ENCODE measurements around the gene LASP1.

DNA sequence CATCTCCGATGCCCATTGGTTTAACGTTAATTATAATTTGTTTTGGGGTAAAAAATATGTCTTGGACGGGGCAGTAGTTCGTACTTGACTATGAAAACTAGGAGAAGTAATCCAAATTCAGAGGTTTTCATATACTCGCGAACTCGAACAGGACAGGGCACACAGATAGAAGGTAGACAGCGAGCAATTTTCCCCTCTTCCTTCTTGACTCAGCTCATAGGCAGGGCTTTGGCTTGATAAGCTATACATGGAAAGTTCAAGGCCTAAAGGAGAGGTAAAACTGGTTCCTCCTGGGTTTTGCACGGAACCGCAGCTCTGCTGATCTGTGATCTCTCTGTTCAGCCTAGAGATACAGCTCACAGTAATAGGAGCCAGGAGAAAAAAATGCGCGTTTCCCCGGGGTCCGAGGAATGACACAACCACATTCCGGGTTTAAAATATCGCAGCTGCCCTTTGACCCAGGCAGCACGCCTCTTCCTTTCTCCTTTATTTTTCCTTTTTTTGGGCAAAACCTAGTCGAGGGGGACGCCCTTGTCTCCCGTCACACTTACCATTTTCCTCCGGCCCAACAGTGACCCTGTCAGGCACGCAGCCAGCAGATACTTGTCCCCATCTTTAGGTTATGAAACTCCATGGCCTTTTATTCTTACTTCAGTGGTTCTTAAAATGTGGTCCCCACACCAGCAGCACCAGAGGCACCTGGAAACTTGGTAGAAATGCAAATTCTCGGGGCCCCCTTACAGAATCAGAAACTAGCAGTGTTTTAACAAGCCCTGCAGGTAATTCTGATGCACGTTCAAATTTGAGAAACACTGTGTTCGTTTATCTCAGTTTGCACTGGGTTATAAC lies 1.7 kb upstream of the LASP1 start:
- TF ChIP-seq, protein P1, sequence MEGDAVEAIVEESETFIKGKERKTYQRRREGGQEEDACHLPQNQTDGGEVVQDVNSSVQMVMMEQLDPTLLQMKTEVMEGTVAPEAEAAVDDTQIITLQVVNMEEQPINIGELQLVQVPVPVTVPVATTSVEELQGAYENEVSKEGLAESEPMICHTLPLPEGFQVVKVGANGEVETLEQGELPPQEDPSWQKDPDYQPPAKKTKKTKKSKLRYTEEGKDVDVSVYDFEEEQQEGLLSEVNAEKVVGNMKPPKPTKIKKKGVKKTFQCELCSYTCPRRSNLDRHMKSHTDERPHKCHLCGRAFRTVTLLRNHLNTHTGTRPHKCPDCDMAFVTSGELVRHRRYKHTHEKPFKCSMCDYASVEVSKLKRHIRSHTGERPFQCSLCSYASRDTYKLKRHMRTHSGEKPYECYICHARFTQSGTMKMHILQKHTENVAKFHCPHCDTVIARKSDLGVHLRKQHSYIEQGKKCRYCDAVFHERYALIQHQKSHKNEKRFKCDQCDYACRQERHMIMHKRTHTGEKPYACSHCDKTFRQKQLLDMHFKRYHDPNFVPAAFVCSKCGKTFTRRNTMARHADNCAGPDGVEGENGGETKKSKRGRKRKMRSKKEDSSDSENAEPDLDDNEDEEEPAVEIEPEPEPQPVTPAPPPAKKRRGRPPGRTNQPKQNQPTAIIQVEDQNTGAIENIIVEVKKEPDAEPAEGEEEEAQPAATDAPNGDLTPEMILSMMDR (IDR thresholded peaks at IDR 0.05; ENCODE audit: low read length) = no peak
- no peak for TF ChIP-seq EZH2 (IDR thresholded peaks at IDR 0.05; ENCODE audit: borderline replicate concordance, low read length)
